MCF 10A (cell line): ENCODE data around the gene RHOT1. TPM values are rescaled to one million over a fixed set of nuclear protein-coding genes. Genes with fewer than 3 reads are reported as not detected.
"Not testable (repeated sequence)": the region's sequence is repeated elsewhere in the genome, so short reads cannot be mapped to it uniquely, and the experiment has no call there.

ENCODE experiments used
- BruUV-seq: library from RNA; stranded (reverse); fragments of 400-500 nt; replicated peaks from 2 replicates; lab custom pipeline; 2021; lab: Mats Ljungman, UMichigan
- CTCF ChIA-PET: fragments of 300-600 bp; sonication (Branson Sonifier 250); formaldehyde crosslinking; extraction: SDS; loops from one replicate; lab custom pipeline; 2021; ENCODE audit warnings: antibody characterized with exemption, inconsistent platforms; lab: Yijun Ruan, JAX
- POLR2A ChIA-PET: fragments of 300-600, 350-650 bp; sonication (Branson Sonifier 250); formaldehyde crosslinking; extraction: SDS; loops from one replicate; lab custom pipeline; 2020; ENCODE audit warnings: antibody characterized with exemption, inconsistent platforms; lab: Yijun Ruan, JAX
- DNase-seq: peaks from one replicate; pipeline ENCODE4 v3.0.0-alpha.2; 2018; ENCODE audit not compliant: unreplicated experiment
- H3K27ac Mint-ChIP-seq: one replicate; pipeline ENCODE4 v1.8.0; 2022; ENCODE audit warnings: mild to moderate bottlenecking, low read depth, mixed read lengths; ENCODE audit not compliant: unreplicated experiment
- H3K27me3 Mint-ChIP-seq: one replicate; pipeline ENCODE4 v1.8.0; 2022; ENCODE audit warnings: mixed read lengths; ENCODE audit not compliant: insufficient read depth, unreplicated experiment
- H3K36me3 Mint-ChIP-seq: one replicate; pipeline ENCODE4 v1.8.0; 2022; ENCODE audit warnings: mild to moderate bottlenecking, moderate library complexity, mixed read lengths; ENCODE audit not compliant: insufficient read depth, unreplicated experiment
- H3K4me1 Mint-ChIP-seq: one replicate; pipeline ENCODE4 v1.8.0; 2022; ENCODE audit warnings: mixed read lengths; ENCODE audit not compliant: insufficient read depth, unreplicated experiment
- H3K4me3 Mint-ChIP-seq: one replicate; pipeline ENCODE4 v1.8.0; 2022; ENCODE audit warnings: mild to moderate bottlenecking, moderate library complexity, mixed read lengths; ENCODE audit not compliant: unreplicated experiment
- H3K9me3 Mint-ChIP-seq: one replicate; pipeline ENCODE4 v1.8.0; 2022; ENCODE audit warnings: mixed read lengths; ENCODE audit not compliant: unreplicated experiment
- CTCF ChIP-seq: fragments of 200-600 bp; IDR thresholded peaks from one replicate; pipeline ENCODE4 v1.8.0; 2022; ENCODE audit warnings: antibody characterized with exemption, mild to moderate bottlenecking; ENCODE audit not compliant: unreplicated experiment
- intact Hi-C: fragments of 100-400 bp; cut with micrococcal nuclease; formaldehyde crosslinking; loops from 2 replicates; pipeline ENCODE4 v1.14.1; 2022
- total RNA-seq: library from RNA; stranded (reverse); gene quantifications from 2 replicates; pipeline ENCODE4 v1.2.3, GENCODE V29; 2022

The RHOT1 gene
- total RNA-seq, 1 experiment from 2014 or later: 19.8 TPM

- Mint-ChIP-seq H3K27me3 (no peaks in the 10 kb centered on the region), H3K36me3 (no peaks in the 10 kb centered on the region), H3K4me3 (no peak overlapping the region), H3K27ac (no peak overlapping the region), H3K4me1 (peaks cover 5% of the 10 kb centered on the region), H3K9me3 (no peaks in the 10 kb centered on the region)
- ChIA-PET CTCF (interaction anchor here (1.9 to 2.7 kb wide), 2 partner anchors 10 to 11 kb away, joined by 5 to 9 read pairs; no protein-coding TSS in a partner anchor), POLR2A (interaction anchor here (0.7 kb wide), 1 partner anchor 68 kb away, joined by 3 read pairs; no protein-coding TSS in a partner anchor)
- no peak for TF ChIP-seq CTCF
- intact Hi-C loops: no loop called here
- no peak for DNase-seq
- BruUV-seq: no TSS peak
Observed at GRCh38 chr17:32125848-32126153, 16.5 kb upstream of the RHOT1 start.

GRCh38 chr17:32126325-32126724 is 16.0 kb upstream of the RHOT1 start:
- intact Hi-C loops: no loop called here
- H3K27ac Mint-ChIP-seq: no peak overlapping the region
- peaks cover 5% of the 10 kb centered on the region for H3K4me1 Mint-ChIP-seq
- POLR2A ChIA-PET: interaction anchor here (0.7 to 1.5 kb wide), 2 partner anchors 67 to 117 kb away, joined by 3 to 4 read pairs; no protein-coding TSS in a partner anchor
- TF ChIP-seq CTCF: no peak
- no peak overlapping the region for H3K4me3 Mint-ChIP-seq
- H3K36me3 Mint-ChIP-seq: no peaks in the 10 kb centered on the region
- CTCF ChIA-PET: interaction anchor here (0.7 to 2.7 kb wide), 3 partner anchors 10 to 853 kb away, joined by 3 to 9 read pairs (median 5); no protein-coding TSS in a partner anchor
- H3K27me3 Mint-ChIP-seq: no peaks in the 10 kb centered on the region
- BruUV-seq: no TSS peak
- DNase-seq: no peak
- no peaks in the 10 kb centered on the region for H3K9me3 Mint-ChIP-seq

GRCh38 chr17:32126746-32127145 is 15.6 kb upstream of the RHOT1 start:
- Mint-ChIP-seq H3K27me3 (no peaks in the 10 kb centered on the region), H3K4me1 (peaks cover 5% of the 10 kb centered on the region), H3K4me3 (peak overlapping the region; percentile 86), H3K36me3 (no peaks in the 10 kb centered on the region), H3K9me3 (no peaks in the 10 kb centered on the region), H3K27ac (peak overlapping the region; percentile 92)
- ChIA-PET CTCF (interaction anchor here (0.6 to 2.8 kb wide), 6 partner anchors 10 to 1381 kb away, joined by 3 to 30 read pairs (median 4); no protein-coding TSS in a partner anchor), POLR2A (interaction anchor here (1.5 to 2.7 kb wide), 3 partner anchors 12 to 119 kb away, joined by 4 to 16 read pairs (median 15); partner anchors contain the start of gene LRRC37B)
- no peak for TF ChIP-seq CTCF
- intact Hi-C loops: no loop called here
- no peak for DNase-seq
- BruUV-seq: no TSS peak

- no peaks in the 10 kb centered on the region for H3K36me3 Mint-ChIP-seq
- intact Hi-C loops: no loop called here
- TF ChIP-seq CTCF: no peak
- no TSS peak for BruUV-seq
- H3K27me3 Mint-ChIP-seq: no peaks in the 10 kb centered on the region
- ChIA-PET CTCF (interaction anchor here (0.6 to 2.8 kb wide), 6 partner anchors 9 to 1382 kb away, joined by 3 to 30 read pairs (median 4); partner anchors contain the start of gene LRRC37B), POLR2A (interaction anchor here (0.8 to 2.7 kb wide), 8 partner anchors 12 to 214 kb away, joined by 3 to 28 read pairs (median 4); partner anchors contain the start of genes LRRC37B and RHOT1)
- peaks cover 5% of the 10 kb centered on the region for H3K4me1 Mint-ChIP-seq
- peak overlapping the region; percentile 86 for H3K4me3 Mint-ChIP-seq
- DNase-seq: peak; percentile 83
- peak overlapping the region; percentile 92 for H3K27ac Mint-ChIP-seq
- H3K9me3 Mint-ChIP-seq: no peaks in the 10 kb centered on the region
Observed at GRCh38 chr17:32127158-32127897, 15.0 kb upstream of the RHOT1 start.

GRCh38 chr17:32128470-32128869 is 13.8 kb upstream of the RHOT1 start:
- intact Hi-C loops, H3K27me3 Mint-ChIP-seq, H3K36me3 Mint-ChIP-seq, BruUV-seq, H3K9me3 Mint-ChIP-seq, H3K4me1 Mint-ChIP-seq: not testable (repeated sequence)
- Mint-ChIP-seq H3K27ac (peak overlapping the region; percentile 61), H3K4me3 (peak overlapping the region; percentile 86)
- CTCF ChIA-PET: interaction anchor here (0.6 to 2.8 kb wide), 3 partner anchors 12 to 316 kb away, joined by 3 to 30 read pairs (median 3); partner anchors contain the start of genes LRRC37B and PSMD11
- POLR2A ChIA-PET: interaction anchor here (0.9 to 2.7 kb wide), 6 partner anchors 11 to 213 kb away, joined by 3 to 28 read pairs (median 10); partner anchors contain the start of genes LRRC37B and RHOT1
- peak; percentile 24 for DNase-seq
